ENCODE data around the gene CDKAL1.

GRCh38 chr6:20810727-20811108, 276.5 kb downstream of the CDKAL1 start:
- TF ChIP-seq POLR2A (IDR thresholded peaks at IDR 0.05) (no peak), CTCF (IDR thresholded peaks at IDR 0.05) (no peak), POLR2AphosphoS5 (IDR thresholded peaks at IDR 0.05) (no peak)
